ENCODE results near the gene SEMA6D. TPM values are rescaled to one million over a fixed set of nuclear protein-coding genes. Genes with fewer than 3 reads are reported as not detected.
A peak's percentile ranks its signal among the peaks of the same experiment; 100 is the strongest.

The SEMA6D gene
- total RNA-seq, 1 experiment from 2014 or later: 0.65 TPM

DNA sequence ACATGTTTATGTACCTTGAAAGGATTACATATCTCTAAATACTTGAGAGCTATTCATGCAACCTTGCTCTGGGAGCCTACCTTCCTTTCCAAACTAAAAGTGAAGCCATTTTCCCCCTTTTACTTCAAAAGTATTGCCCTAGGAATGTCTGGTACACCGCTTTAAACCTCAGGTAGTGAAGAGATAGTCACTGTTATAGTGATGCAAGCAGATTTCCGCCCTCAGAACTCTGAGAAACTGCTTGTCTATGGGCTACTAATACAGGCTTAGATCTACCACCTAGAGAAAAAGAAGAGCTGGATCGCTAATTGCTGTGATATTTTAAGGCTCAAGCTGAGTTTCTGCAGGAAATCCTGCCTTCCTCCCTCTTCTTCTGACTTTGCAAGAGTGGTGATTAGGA, 78.6 kb downstream of the SEMA6D start:
- TF ChIP-seq, protein P1, sequence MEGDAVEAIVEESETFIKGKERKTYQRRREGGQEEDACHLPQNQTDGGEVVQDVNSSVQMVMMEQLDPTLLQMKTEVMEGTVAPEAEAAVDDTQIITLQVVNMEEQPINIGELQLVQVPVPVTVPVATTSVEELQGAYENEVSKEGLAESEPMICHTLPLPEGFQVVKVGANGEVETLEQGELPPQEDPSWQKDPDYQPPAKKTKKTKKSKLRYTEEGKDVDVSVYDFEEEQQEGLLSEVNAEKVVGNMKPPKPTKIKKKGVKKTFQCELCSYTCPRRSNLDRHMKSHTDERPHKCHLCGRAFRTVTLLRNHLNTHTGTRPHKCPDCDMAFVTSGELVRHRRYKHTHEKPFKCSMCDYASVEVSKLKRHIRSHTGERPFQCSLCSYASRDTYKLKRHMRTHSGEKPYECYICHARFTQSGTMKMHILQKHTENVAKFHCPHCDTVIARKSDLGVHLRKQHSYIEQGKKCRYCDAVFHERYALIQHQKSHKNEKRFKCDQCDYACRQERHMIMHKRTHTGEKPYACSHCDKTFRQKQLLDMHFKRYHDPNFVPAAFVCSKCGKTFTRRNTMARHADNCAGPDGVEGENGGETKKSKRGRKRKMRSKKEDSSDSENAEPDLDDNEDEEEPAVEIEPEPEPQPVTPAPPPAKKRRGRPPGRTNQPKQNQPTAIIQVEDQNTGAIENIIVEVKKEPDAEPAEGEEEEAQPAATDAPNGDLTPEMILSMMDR (IDR thresholded peaks at IDR 0.05; ENCODE audit: unreplicated experiment): no peak
- Mint-ChIP-seq H3K4me3 (ENCODE audit: unreplicated experiment) (no peak overlapping the region), H3K4me1 (ENCODE audit: insufficient read depth, unreplicated experiment) (peaks cover 18% of the 10 kb centered on the region), H3K36me3 (ENCODE audit: insufficient read depth, unreplicated experiment) (no peaks in the 10 kb centered on the region), H3K27ac (ENCODE audit: low read depth, unreplicated experiment) (no peak overlapping the region), H3K27me3 (ENCODE audit: insufficient read depth, unreplicated experiment) (no peaks in the 10 kb centered on the region), H3K9me3 (ENCODE audit: unreplicated experiment) (peaks cover 5% of the 10 kb centered on the region)
- ChIA-PET CTCF (interaction anchor here (0.5 to 1.5 kb wide), 8 partner anchors 15 to 1712 kb away, joined by 3 to 6 read pairs (median 4); partner anchors contain the start of gene SEMA6D), POLR2A (interaction anchor here (0.6 to 1.1 kb wide), 3 partner anchors 25 to 37 kb away, joined by 3 to 5 read pairs (median 3); no protein-coding TSS in a partner anchor)
- intact Hi-C loops (cut with micrococcal nuclease): no loop called here
- no peak for DNase-seq (ENCODE audit: unreplicated experiment)
- BruUV-seq (replicated peaks): no TSS peak

DNA sequence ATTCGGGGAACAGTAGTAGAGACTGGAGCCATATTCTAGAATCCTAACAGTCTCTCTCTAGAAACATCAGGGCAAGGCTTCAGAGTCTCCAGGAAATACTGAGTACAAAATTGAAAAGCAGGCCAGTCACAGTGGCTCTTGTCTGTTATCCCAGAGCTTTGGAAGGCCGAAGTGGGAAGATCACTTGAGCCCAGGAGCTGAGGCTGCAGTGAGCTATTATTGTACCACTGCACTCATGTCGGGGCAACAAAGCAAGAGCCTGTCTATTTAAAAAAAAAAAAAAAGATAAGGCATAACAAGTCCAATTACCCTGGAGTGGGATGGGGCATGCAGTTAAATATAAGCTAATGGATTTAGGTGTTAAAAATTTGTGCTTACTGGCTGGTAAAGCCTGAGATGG, 79.0 kb downstream of the SEMA6D start:
- no TSS peak for BruUV-seq (replicated peaks)
- TF ChIP-seq, protein P1 (IDR thresholded peaks at IDR 0.05; ENCODE audit: unreplicated experiment): no peak
- Mint-ChIP-seq H3K36me3 (ENCODE audit: insufficient read depth, unreplicated experiment) (no peaks in the 10 kb centered on the region), H3K4me1 (ENCODE audit: insufficient read depth, unreplicated experiment) (peaks cover 23% of the 10 kb centered on the region), H3K4me3 (ENCODE audit: unreplicated experiment) (no peak overlapping the region), H3K27me3 (ENCODE audit: insufficient read depth, unreplicated experiment) (no peaks in the 10 kb centered on the region), H3K9me3 (ENCODE audit: unreplicated experiment) (peaks cover 7% of the 10 kb centered on the region), H3K27ac (ENCODE audit: low read depth, unreplicated experiment) (no peak overlapping the region)
- intact Hi-C loops (cut with micrococcal nuclease): no loop called here
- no peak for DNase-seq (ENCODE audit: unreplicated experiment)
- ChIA-PET POLR2A (interaction anchor here (0.6 to 0.8 kb wide), 2 partner anchors 25 to 37 kb away, joined by 3 read pairs; no protein-coding TSS in a partner anchor), CTCF (interaction anchor here (0.5 to 1.5 kb wide), 12 partner anchors 15 to 1713 kb away, joined by 3 to 6 read pairs (median 4); partner anchors contain the start of gene SEMA6D)

DNA sequence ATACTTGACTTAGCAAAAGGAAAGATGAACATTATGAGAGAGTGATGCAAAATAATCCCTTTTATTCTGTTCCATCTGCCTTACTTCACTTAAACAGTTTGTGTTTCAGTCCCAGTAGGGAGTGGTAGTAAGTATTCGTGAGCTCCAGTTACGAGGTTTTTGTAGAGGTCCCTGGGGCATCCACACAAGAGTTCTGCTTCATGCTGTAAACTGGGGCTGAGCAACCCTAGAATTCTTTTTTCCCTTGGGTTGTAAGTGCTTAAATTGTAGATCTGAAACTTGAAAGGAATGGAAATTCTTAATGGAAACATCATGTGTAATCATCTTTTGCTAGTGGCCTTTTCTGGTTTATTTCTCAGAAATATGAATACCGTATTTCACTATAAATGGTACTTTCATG, 79.5 kb downstream of the SEMA6D start:
- ChIA-PET CTCF (interaction anchor here (0.6 to 1.5 kb wide), 7 partner anchors 14 to 593 kb away, joined by 3 to 5 read pairs (median 3); partner anchors contain the start of gene SEMA6D), POLR2A (no interaction called here)
- no peaks in the 10 kb centered on the region for H3K27me3 Mint-ChIP-seq (ENCODE audit: insufficient read depth, unreplicated experiment)
- no peak overlapping the region for H3K27ac Mint-ChIP-seq (ENCODE audit: low read depth, unreplicated experiment)
- no peaks in the 10 kb centered on the region for H3K36me3 Mint-ChIP-seq (ENCODE audit: insufficient read depth, unreplicated experiment)
- DNase-seq (ENCODE audit: unreplicated experiment): no peak
- H3K4me3 Mint-ChIP-seq (ENCODE audit: unreplicated experiment): no peak overlapping the region
- no TSS peak for BruUV-seq (replicated peaks)
- H3K4me1 Mint-ChIP-seq (ENCODE audit: insufficient read depth, unreplicated experiment): peaks cover 28% of the 10 kb centered on the region
- H3K9me3 Mint-ChIP-seq (ENCODE audit: unreplicated experiment): peaks cover 7% of the 10 kb centered on the region
- TF ChIP-seq, protein P1 (IDR thresholded peaks at IDR 0.05; ENCODE audit: unreplicated experiment): no peak
- intact Hi-C loops (cut with micrococcal nuclease): no loop called here

DNA sequence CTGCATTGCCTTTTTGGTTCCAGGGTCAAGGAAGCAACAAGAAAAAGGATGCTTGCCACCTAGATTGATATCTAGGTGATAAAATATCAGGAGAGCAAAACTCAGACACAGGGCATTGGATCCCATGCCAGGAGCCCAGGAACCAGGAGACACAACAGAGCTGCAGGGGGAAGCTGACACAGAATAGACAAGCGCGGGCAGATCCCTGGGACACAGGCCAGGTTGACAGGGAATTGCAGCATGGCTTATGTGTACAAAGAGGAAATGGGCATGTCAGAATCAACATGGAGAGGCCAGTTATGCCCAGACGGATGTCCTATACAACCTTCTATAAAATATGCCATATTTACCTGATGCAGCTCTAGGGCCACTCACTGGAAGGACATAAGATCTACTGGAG, 84.2 kb downstream of the SEMA6D start:
- no TSS peak for BruUV-seq (replicated peaks)
- Mint-ChIP-seq H3K36me3 (ENCODE audit: insufficient read depth, unreplicated experiment) (no peaks in the 10 kb centered on the region), H3K4me3 (ENCODE audit: unreplicated experiment) (no peak overlapping the region), H3K4me1 (ENCODE audit: insufficient read depth, unreplicated experiment) (peaks cover 25% of the 10 kb centered on the region), H3K9me3 (ENCODE audit: unreplicated experiment) (peaks cover 7% of the 10 kb centered on the region), H3K27ac (ENCODE audit: low read depth, unreplicated experiment) (peak overlapping the region; percentile 68), H3K27me3 (ENCODE audit: insufficient read depth, unreplicated experiment) (no peaks in the 10 kb centered on the region)
- peak; percentile 89 for DNase-seq (ENCODE audit: unreplicated experiment)
- TF ChIP-seq, protein P1 (IDR thresholded peaks at IDR 0.05; ENCODE audit: unreplicated experiment): no peak
- ChIA-PET CTCF (interaction anchor here (0.7 to 1.5 kb wide), 5 partner anchors 20 to 605 kb away, joined by 3 to 6 read pairs (median 4); partner anchors contain the start of gene SEMA6D), POLR2A (interaction anchor here (1.0 to 6.1 kb wide), 6 partner anchors 14 to 174 kb away, joined by 3 to 112 read pairs (median 6); partner anchors contain the start of gene SEMA6D)
- intact Hi-C loops (cut with micrococcal nuclease): no loop called here
